Natural killer cell (primary cell): Measurements from ENCODE around the gene CALU. TPM values are rescaled to one million over a fixed set of nuclear protein-coding genes. Genes with fewer than 3 reads are reported as not detected.
A peak's percentile ranks its signal among the peaks of the same experiment; 100 is the strongest.

ENCODE experiments used
- ATAC-seq, 3 donors: fragments of 150-1000 bp in 2 of 3; fragments of 200-7000 bp in 1 of 3; cut with Tn5 transposase; 1 replicate in 1 of 3; 2 replicates in 2 of 3; pipeline ENCODE4 v1.10.0; 2021; ENCODE audit warnings: mild to moderate bottlenecking in 2 of 3, moderate library complexity in 2 of 3
- DNase-seq, 2 donors: peaks; one replicate each; pipeline versions ENCODE4 v3.0.0 to v3.0.0-alpha.2; 2013 to 2021; ENCODE audit warnings: mixed read lengths in 1 of 2
- H3K27ac ChIP-seq: one replicate; pipeline ENCODE4 v1.5.1; 2013; ENCODE audit warnings: mild to moderate bottlenecking, low read length
- H3K27me3 ChIP-seq: one replicate; pipeline ENCODE4 v1.6.1; 2013; ENCODE audit warnings: low read length; ENCODE audit not compliant: control insufficient read depth, insufficient read depth
- H3K36me3 ChIP-seq: one replicate; pipeline ENCODE4 v1.6.1; 2013; ENCODE audit warnings: low read length; ENCODE audit not compliant: control insufficient read depth, insufficient read depth
- H3K4me1 ChIP-seq: one replicate; pipeline ENCODE4 v1.6.1; 2013; ENCODE audit warnings: low read length; ENCODE audit not compliant: control insufficient read depth, insufficient read depth
- H3K4me3 ChIP-seq: one replicate; pipeline ENCODE4 v1.5.1; 2013; ENCODE audit warnings: low read length
- H3K9me3 ChIP-seq: one replicate; pipeline ENCODE4 v1.6.1; 2013; ENCODE audit warnings: low read length; ENCODE audit not compliant: control insufficient read depth, insufficient read depth
- H3K27ac Mint-ChIP-seq, 2 donors: one replicate each; pipeline ENCODE4 v1.8.0; 2022; ENCODE audit warnings: mild to moderate bottlenecking in 2 of 2, mixed read lengths in 2 of 2, moderate library complexity in 1 of 2
- H3K27me3 Mint-ChIP-seq, 2 donors: one replicate each; pipeline ENCODE4 v1.8.0; 2022; ENCODE audit warnings: low read depth in 2 of 2, mixed read lengths in 2 of 2
- H3K36me3 Mint-ChIP-seq: one replicate; pipeline ENCODE4 v1.8.0; 2022; ENCODE audit warnings: mixed read lengths
- H3K4me1 Mint-ChIP-seq, 2 donors: one replicate each; pipeline ENCODE4 v1.8.0; 2022; ENCODE audit warnings: mixed read lengths in 2 of 2
- H3K4me3 Mint-ChIP-seq: one replicate; pipeline ENCODE4 v1.8.0; 2022; ENCODE audit warnings: mild to moderate bottlenecking, moderate library complexity, mixed read lengths
- H3K9me3 Mint-ChIP-seq, 2 donors: one replicate each; pipeline ENCODE4 v1.8.0; 2022; ENCODE audit warnings: mixed read lengths in 2 of 2
- CTCF ChIP-seq: fragments of 200-600 bp; IDR thresholded peaks from one replicate; pipeline ENCODE4 v1.8.0; 2022; ENCODE audit warnings: antibody characterized with exemption
- WGBS: methylation state at CpG from one replicate; pipeline ENCODE4 v1.1.7; 2013; ENCODE audit warnings: missing lambda C conversion rate; ENCODE audit not compliant: insufficient coverage; 5-methylcytosine and 5-hydroxymethylcytosine counted together
- intact Hi-C: fragments of 100-400 bp; cut with micrococcal nuclease; formaldehyde crosslinking; loops from one replicate; pipeline ENCODE4 v1.14.2; 2022
- total RNA-seq, 4 donors: library from RNA; stranded (reverse); fragments of 120-200 nt in 1 of 4; gene quantifications; one replicate each; pipeline versions ENCODE4 v1.2.3 to v1.2.4, GENCODE V29; 2013 to 2022

Gene CALU
- total RNA-seq, 3 donors from 2014 or later (not counting 1 experiment from before 2014, with no cell fraction given), result 25.9 to 31.7 (median 27.6) TPM

GRCh38 chr7:128788446-128789412 is 49.6 kb downstream of the CALU start:
- Histone ChIP-seq H3K27ac (no peak overlapping the region), H3K4me1 (peaks cover 18% of the 10 kb centered on the region), H3K9me3 (no peaks in the 10 kb centered on the region), H3K4me3 (no peak overlapping the region), H3K27me3 (no peaks in the 10 kb centered on the region), H3K36me3 (no peaks in the 10 kb centered on the region)
- 93% methylated on average over 8 of the region's 9 CpGs for WGBS
- ATAC-seq, result no peak
- Mint-ChIP-seq H3K36me3 (no peaks in the 10 kb centered on the region), H3K4me1 (peaks cover 3 to 14% of the 10 kb centered on the region in 2 donors), H3K27ac (peak overlapping the region; percentile 56 to 83), H3K9me3 (no peaks in the 10 kb centered on the region), H3K27me3 (no peaks in the 10 kb centered on the region), H3K4me3 (peak overlapping the region; percentile 87)
- intact Hi-C loops, result no loop called here
- DNase-seq, result no peak
- TF ChIP-seq CTCF, result no peak

GRCh38 chr7:128790315-128791041 is 51.3 kb downstream of the CALU start:
- no peaks in the 10 kb centered on the region for H3K9me3 ChIP-seq
- Mint-ChIP-seq H3K27ac (peak overlapping the region; percentile 63 to 83), H3K27me3 (no peaks in the 10 kb centered on the region), H3K36me3 (no peaks in the 10 kb centered on the region), H3K9me3 (no peaks in the 10 kb centered on the region), H3K4me3 (peak overlapping the region; percentile 87), H3K4me1 (peaks cover 3 to 14% of the 10 kb centered on the region in 2 donors)
- WGBS, result 17% methylated on average over 45 of the region's 45 CpGs
- H3K27ac ChIP-seq, result no peak overlapping the region
- ATAC-seq (peak in 1 of 3 donors; percentile 20), DNase-seq (peak in 1 of 2 donors; percentile 34)
- TF ChIP-seq CTCF, result no peak
- H3K4me3 ChIP-seq, result peak overlapping the region; percentile 88
- H3K27me3 ChIP-seq, result no peaks in the 10 kb centered on the region
- intact Hi-C loops, result loop anchor here (2.0 kb wide), 1 partner anchor 52 kb away; the partner anchor contains the start of gene CALU
- no peaks in the 10 kb centered on the region for H3K36me3 ChIP-seq
- H3K4me1 ChIP-seq, result peaks cover 18% of the 10 kb centered on the region

GRCh38 chr7:128791121-128791971 is 52.2 kb downstream of the CALU start, which contains the start of gene CCDC136:
Gene CCDC136 (plus strand): TSS chr7:128791968. CDS start chr7:128792412, 444 bp downstream.
- Histone ChIP-seq H3K27ac (peak within 1 kb of the TSS; percentile 29), H3K9me3 (no peaks in the 10 kb centered on the region), H3K4me1 (peaks cover 18% of the 10 kb centered on the region), H3K4me3 (peak within 1 kb of the TSS; percentile 88), H3K36me3 (peaks cover 1% of the 10 kb centered on the region), H3K27me3 (no peaks in the 10 kb centered on the region)
- Mint-ChIP-seq H3K4me3 (peak within 1 kb of the TSS; percentile 92), H3K4me1 (peaks cover 3 to 14% of the 10 kb centered on the region in 2 donors), H3K36me3 (no peaks in the 10 kb centered on the region), H3K27ac (peak within 1 kb of the TSS in 1 of 2 donors; percentile 83), H3K9me3 (no peaks in the 10 kb centered on the region), H3K27me3 (no peaks in the 10 kb centered on the region)
- peak; percentile 66 to 88 for DNase-seq
- peak; percentile 89 to 93 (median 91) for ATAC-seq
- WGBS, result under 1% methylated on average over 76 of the region's 80 CpGs
- TF ChIP-seq CTCF, result no peak
- intact Hi-C loops, result loop anchor here (2.0 kb wide), 1 partner anchor 53 kb away; the partner anchor contains the start of gene CALU
